ENCODE results near the gene MRPS17.
"Not testable (repeated sequence)": the region's sequence is repeated elsewhere in the genome, so short reads cannot be mapped to it uniquely, and the experiment has no call there.

Gene MRPS17

GRCh38 chr7:55951637-55952351 lies at the start of gene MRPS17:
Gene MRPS17, plus strand, starts transcription at chr7:55951877. Its CDS starts 1,319 bp downstream, at chr7:55953196.
- in situ Hi-C loops (cut with HindIII; ENCODE audit: low sequenced_read_pairs): no loop called here

DNA sequence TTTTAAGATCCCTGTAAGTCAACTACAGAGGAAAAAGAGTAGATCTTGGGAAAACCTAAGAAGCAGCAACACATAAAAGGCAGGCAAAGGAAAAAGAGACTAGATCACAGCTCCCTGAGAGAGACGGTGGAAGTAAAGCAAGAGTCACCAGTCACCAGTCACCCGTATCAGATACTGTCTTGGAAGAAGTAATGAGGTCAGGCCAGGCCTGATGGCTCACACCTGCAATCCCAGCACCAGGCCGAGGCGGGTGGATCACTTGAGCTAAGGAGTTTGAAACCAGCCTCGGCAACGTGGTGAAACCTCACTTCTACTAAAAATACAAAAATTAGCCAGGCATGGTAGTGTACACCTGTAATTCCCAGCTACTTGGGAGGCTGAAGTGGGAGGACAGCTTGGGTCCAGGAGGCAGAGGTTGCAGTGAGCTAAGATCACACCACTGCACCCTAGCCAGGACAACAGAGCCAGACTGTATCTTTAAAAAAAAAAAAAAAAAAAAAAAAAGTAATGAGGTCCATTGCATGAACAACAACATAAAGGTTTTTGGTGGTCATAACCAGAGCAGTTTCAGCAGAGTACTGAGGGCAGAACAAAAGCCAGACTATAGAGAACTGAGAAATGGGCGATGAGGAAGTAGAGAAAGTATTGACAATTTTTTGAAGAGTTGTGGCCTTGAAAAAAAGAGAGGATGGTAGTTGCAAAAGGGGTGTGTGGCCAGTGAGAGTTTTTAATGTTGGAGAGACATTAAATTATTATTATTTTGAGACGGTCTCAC lies 47.5 kb upstream of the MRPS17 start:
- in situ Hi-C loops (cut with HindIII; ENCODE audit: low sequenced_read_pairs): no loop called here

DNA sequence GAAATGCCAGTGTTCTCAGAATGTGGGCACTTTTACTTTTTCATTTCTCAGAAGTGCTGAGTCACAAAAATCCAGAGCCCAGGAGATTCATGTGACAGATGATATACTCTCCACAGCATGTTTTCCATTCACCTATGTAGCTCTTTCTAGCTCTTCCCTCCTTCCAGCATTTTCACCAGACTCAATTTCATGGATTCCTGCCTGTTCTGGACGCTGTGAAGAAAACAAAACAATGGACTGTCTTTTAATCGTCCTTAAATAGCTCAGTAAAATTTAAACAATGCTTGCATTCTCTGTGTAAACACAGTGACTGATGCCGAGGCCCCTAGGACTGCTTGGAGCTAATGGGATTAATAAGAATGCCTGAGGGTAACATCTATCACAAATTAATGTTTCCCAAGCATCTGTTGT lies 38.9 kb upstream of the MRPS17 start:
- in situ Hi-C loops (cut with HindIII; ENCODE audit: low sequenced_read_pairs): no loop called here

DNA sequence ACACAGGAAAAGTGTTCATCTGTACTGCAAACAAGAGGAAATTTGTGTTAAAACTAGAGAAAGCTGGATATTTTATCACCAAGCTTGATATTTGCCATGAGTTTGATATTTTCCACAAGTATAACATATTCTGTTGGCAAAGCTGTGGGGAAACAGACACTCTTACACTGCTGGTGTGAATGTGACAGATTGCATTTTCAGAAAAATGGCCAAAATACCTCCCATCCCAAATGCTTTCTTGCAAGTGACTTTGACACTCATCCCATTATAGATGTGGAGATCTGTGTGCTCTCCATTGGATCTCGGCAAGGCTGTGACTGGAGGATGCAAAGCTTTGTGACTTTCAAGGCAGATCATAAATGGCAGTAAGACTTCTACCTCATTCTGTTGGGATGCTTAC lies 33.9 kb upstream of the MRPS17 start:
- in situ Hi-C loops (cut with HindIII; ENCODE audit: low sequenced_read_pairs): no loop called here

DNA sequence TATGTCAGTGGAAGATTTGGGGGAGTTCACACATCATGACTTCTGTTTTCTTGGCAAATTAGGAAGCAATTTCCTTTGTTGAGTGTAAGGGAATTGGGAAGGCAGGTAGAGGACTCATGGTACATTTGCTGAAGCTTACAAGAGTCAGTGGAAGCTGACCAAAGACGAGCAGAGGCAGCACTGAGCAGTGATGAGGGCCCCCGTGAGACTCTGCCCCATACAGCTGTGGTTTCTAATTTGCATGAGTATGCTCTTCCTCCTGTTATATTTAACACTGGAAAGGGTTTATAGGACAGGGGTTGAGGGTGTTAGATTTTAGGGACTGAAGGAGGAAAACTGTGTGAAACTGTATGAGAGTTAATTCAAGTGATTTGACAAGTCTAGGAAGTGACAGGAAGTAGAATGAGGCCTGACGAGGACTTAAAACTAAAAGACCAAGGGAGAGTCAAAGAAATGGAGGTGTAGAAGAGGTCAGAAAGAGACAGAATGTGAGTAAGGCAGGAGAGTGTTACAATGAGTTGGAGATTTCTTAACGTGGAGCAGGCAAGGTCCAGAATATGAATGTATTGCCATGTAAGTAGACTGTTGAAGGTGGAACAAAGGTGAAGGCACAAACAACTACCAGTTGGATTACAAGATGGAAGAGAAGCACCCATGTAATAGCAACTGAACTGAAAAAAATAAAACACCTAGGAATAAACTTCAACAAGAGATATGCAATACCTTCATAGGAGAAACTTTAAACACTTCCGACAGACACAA lies 23.5 kb upstream of the MRPS17 start:
- in situ Hi-C loops (cut with HindIII; ENCODE audit: low sequenced_read_pairs): no loop called here

GRCh38 chr7:55931421-55932151 lies 20.1 kb upstream of the MRPS17 start:
- in situ Hi-C loops (cut with HindIII; ENCODE audit: low sequenced_read_pairs): no loop called here

DNA sequence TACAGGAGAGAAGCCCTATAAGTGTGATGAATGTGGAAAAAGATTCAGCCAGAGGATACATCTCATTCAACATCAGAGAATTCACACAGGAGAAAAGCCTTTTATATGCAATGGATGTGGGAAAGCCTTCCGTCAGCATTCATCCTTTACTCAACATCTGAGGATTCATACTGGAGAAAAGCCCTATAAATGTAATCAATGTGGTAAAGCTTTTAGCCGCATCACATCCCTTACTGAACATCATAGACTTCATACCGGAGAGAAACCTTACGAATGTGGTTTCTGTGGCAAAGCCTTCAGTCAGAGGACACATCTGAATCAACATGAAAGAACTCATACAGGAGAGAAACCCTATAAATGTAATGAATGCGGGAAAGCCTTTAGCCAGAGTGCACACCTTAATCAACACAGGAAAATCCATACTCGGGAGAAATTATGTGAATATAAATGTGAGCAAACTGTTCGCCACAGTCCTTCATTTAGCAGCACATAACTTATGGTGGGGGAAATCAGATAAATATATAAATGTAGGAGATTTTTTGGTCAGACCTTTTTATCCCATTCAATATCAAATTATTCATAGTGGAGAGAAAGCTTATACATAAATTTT lies 12.1 kb upstream of the MRPS17 start:
- in situ Hi-C loops (cut with HindIII; ENCODE audit: low sequenced_read_pairs): no loop called here

- in situ Hi-C loops (cut with HindIII; ENCODE audit: low sequenced_read_pairs): no loop called here
Observed at GRCh38 chr7:55946545-55946944, 5.1 kb upstream of the MRPS17 start.

DNA sequence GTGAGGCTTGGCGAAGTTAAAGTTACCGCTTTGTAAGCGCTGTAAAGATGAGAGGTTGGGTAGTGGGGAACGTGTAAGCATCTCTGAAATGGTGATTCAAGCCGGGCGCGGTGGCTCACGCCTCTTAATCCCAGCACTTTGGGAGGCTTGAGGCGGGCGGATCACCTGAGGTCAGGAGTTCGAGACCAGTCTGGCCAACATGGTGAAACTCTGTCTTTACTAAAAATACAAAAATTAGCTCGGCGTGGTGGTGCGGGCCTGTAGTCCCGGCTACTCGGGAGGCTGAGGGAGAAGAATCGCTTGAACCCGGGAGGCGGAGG lies 635 bp downstream of the MRPS17 start:
- in situ Hi-C loops (cut with HindIII; ENCODE audit: low sequenced_read_pairs): not testable (repeated sequence)

GRCh38 chr7:55953707-55954475 lies 2.2 kb downstream of the MRPS17 start:
- in situ Hi-C loops (cut with HindIII; ENCODE audit: low sequenced_read_pairs): no loop called here

- in situ Hi-C loops (cut with HindIII; ENCODE audit: low sequenced_read_pairs): no loop called here
Observed at GRCh38 chr7:55957190-55957589, 5.5 kb downstream of the MRPS17 start.

GRCh38 chr7:55962014-55962413 lies 10.3 kb downstream of the MRPS17 start:
- in situ Hi-C loops (cut with HindIII; ENCODE audit: low sequenced_read_pairs): no loop called here

DNA sequence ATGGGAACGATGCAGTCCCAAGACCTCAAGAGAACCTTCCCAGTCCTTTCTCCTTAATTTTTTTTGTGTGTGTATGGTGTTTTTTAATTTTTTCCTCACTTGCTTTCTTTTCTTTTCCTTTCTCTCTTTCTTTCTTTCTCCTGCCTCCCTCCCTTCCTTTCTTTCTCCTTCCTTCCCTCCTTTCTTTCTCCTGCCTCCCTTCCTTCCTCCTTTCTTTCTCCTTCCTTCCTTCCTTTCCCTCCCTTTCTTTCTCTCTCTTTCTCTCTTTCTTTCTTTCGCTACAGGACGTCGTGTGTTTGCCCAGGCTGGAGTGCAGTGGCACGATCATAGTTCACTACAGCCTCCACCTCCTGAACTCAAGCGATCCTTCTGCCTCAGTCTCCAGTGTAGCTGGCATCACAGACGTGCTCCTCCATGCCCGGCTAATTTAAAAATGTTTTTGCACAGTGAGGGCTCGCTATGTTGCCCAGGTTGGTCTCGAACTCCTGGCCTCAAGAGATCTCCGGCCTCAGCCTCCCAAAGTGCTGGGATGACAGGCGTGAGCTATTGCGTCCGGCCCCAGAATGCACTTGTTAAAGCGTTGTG lies 12.0 kb downstream of the MRPS17 start:
- in situ Hi-C loops (cut with HindIII; ENCODE audit: low sequenced_read_pairs): no loop called here

GRCh38 chr7:55964261-55965099 lies 12.8 kb downstream of the MRPS17 start, which contains the start of gene NIPSNAP2:
Gene NIPSNAP2, plus strand, starts transcription at chr7:55964585. Its CDS starts 25 bp downstream, at chr7:55964610.
- in situ Hi-C loops (cut with HindIII; ENCODE audit: low sequenced_read_pairs): no loop called here

- in situ Hi-C loops (cut with HindIII; ENCODE audit: low sequenced_read_pairs): no loop called here
Observed at GRCh38 chr7:55965100-55965470, 13.4 kb downstream of the MRPS17 start.

DNA sequence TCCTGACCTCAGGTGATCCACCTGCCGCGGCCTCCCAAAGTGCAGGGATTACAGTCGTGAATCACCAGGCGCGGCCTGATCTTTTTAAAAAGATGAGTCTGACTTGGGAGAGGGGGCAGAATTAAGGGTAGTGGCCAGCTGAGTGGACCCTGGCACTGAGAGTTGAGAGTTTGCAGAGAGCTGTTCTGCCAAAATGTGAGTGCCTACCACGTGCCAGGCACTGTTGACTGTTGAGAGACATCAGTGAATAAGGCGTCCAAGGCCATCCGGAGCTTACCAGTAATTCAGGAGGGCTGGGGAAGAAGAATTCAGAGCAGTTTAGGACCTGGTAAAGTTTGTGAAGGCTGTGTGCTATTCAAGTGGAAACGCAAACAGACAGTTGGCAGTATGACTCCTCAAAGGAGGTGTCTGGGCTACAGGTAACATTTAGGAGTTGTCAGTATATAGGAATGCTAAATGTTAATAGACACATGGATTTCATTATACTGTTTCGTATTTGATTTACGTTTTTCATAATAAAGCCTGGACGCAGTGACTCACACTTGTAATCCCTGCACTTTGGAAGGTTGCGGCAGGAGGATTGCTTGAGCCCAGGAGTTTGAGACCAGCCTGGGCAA lies 14.2 kb downstream of the MRPS17 start:
- in situ Hi-C loops (cut with HindIII; ENCODE audit: low sequenced_read_pairs): no loop called here

DNA sequence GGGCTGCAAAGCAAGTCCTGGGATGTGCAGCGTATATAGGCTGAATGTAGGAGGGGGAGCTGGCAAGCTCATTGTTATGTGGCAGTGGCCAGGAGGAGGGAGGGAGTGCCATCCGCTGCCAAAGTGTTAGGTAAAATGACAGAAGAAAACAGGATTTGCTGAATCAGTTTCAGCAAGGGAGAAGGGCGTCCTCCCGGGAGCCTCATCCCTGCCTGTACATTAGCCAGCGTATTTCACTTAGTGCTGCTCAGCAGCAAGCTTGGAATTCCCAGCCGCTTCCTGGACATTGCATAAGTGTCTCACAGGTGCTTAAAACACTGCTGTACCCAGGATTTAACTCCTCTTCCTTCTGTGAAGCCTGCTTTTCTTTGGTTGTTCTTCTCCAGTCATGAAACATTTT lies 15.2 kb downstream of the MRPS17 start:
- in situ Hi-C loops (cut with HindIII; ENCODE audit: low sequenced_read_pairs): no loop called here

DNA sequence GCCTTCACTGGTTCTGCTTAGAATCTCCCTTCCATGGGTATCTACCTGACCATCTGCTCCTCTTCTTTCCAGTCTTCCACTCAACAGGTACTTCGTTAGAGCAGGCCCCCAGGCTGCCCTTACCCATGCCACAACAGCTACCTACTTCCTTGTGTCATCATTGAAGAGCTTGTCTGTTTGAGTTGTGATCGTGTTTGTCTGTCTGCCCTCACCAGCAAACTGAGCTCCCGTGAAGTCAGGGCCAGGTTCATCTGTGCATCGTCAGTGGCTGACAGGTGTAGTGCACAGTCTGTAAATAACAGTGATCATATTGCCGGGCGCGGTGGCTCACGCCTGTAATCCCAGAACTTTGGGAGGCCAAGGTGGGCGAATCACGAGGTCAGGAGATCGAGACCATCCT lies 17.7 kb downstream of the MRPS17 start:
- in situ Hi-C loops (cut with HindIII; ENCODE audit: low sequenced_read_pairs): no loop called here
